ENCODE results near the gene RARRES1.
A peak's percentile ranks its signal among the peaks of the same experiment; 100 is the strongest.

RARRES1 gene

GRCh38 chr3:158731938-158732855 is at the start of gene RARRES1:
TSS of gene RARRES1 (minus strand) at chr3:158732457. CDS start at chr3:158732415, 42 bp downstream.
- DNase-seq (ENCODE audit: extremely low read depth in 1 of 2, low read depth in 1 of 2), result peak in 1 of 2 donors; percentile 7

- DNase-seq (ENCODE audit: extremely low read depth in 1 of 2, low read depth in 1 of 2), result no peak
Measured at GRCh38 chr3:158781849-158782248, 49.6 kb upstream of the RARRES1 start.

- DNase-seq (ENCODE audit: extremely low read depth in 1 of 2, low read depth in 1 of 2), result no peak
Measured at GRCh38 chr3:158781191-158781590, 48.9 kb upstream of the RARRES1 start.

GRCh38 chr3:158780766-158781165 is 48.5 kb upstream of the RARRES1 start:
- DNase-seq (ENCODE audit: extremely low read depth in 1 of 2, low read depth in 1 of 2), result no peak

GRCh38 chr3:158777161-158777873 is 45.1 kb upstream of the RARRES1 start:
- no peak for DNase-seq (ENCODE audit: extremely low read depth in 1 of 2, low read depth in 1 of 2)

GRCh38 chr3:158776531-158776930 is 44.3 kb upstream of the RARRES1 start:
- no peak for DNase-seq (ENCODE audit: extremely low read depth in 1 of 2, low read depth in 1 of 2)

- DNase-seq (ENCODE audit: extremely low read depth in 1 of 2, low read depth in 1 of 2), result no peak
Measured at GRCh38 chr3:158775426-158776410, 43.5 kb upstream of the RARRES1 start.

- no peak for DNase-seq (ENCODE audit: extremely low read depth in 1 of 2, low read depth in 1 of 2)
Measured at GRCh38 chr3:158774965-158775364, 42.7 kb upstream of the RARRES1 start.

- DNase-seq (ENCODE audit: extremely low read depth in 1 of 2, low read depth in 1 of 2), result no peak
Measured at GRCh38 chr3:158773845-158774830, 41.9 kb upstream of the RARRES1 start.

- no peak for DNase-seq (ENCODE audit: extremely low read depth in 1 of 2, low read depth in 1 of 2)
Measured at GRCh38 chr3:158773166-158773565, 40.9 kb upstream of the RARRES1 start.

GRCh38 chr3:158771982-158772381 is 39.7 kb upstream of the RARRES1 start:
- DNase-seq (ENCODE audit: extremely low read depth in 1 of 2, low read depth in 1 of 2), result no peak

- DNase-seq (ENCODE audit: extremely low read depth in 1 of 2, low read depth in 1 of 2), result no peak
Measured at GRCh38 chr3:158771577-158771976, 39.3 kb upstream of the RARRES1 start.

- no peak for DNase-seq (ENCODE audit: extremely low read depth in 1 of 2, low read depth in 1 of 2)
Measured at GRCh38 chr3:158770741-158771350, 38.6 kb upstream of the RARRES1 start.

- DNase-seq (ENCODE audit: extremely low read depth in 1 of 2, low read depth in 1 of 2), result no peak
Measured at GRCh38 chr3:158769952-158770740, 37.9 kb upstream of the RARRES1 start.

- DNase-seq (ENCODE audit: extremely low read depth in 1 of 2, low read depth in 1 of 2), result no peak
Measured at GRCh38 chr3:158769549-158769948, 37.3 kb upstream of the RARRES1 start.

GRCh38 chr3:158768881-158769543 is 36.8 kb upstream of the RARRES1 start:
- DNase-seq (ENCODE audit: extremely low read depth in 1 of 2, low read depth in 1 of 2), result no peak

GRCh38 chr3:158768361-158768787 is 36.1 kb upstream of the RARRES1 start:
- DNase-seq (ENCODE audit: extremely low read depth in 1 of 2, low read depth in 1 of 2), result no peak

GRCh38 chr3:158766364-158766763 is 34.1 kb upstream of the RARRES1 start:
- no peak for DNase-seq (ENCODE audit: extremely low read depth in 1 of 2, low read depth in 1 of 2)
